GM15510 (cell line): ENCODE measurements around the gene PLEKHF1.

Experiments used
- POLR2A ChIP-seq: IDR thresholded peaks from 3 replicates; pipeline ENCODE4 v1.6.1; 2011; ENCODE audit warnings: borderline replicate concordance; ENCODE audit not compliant: insufficient read length; ENCODE audit errors: extremely low read depth

PLEKHF1 gene

DNA sequence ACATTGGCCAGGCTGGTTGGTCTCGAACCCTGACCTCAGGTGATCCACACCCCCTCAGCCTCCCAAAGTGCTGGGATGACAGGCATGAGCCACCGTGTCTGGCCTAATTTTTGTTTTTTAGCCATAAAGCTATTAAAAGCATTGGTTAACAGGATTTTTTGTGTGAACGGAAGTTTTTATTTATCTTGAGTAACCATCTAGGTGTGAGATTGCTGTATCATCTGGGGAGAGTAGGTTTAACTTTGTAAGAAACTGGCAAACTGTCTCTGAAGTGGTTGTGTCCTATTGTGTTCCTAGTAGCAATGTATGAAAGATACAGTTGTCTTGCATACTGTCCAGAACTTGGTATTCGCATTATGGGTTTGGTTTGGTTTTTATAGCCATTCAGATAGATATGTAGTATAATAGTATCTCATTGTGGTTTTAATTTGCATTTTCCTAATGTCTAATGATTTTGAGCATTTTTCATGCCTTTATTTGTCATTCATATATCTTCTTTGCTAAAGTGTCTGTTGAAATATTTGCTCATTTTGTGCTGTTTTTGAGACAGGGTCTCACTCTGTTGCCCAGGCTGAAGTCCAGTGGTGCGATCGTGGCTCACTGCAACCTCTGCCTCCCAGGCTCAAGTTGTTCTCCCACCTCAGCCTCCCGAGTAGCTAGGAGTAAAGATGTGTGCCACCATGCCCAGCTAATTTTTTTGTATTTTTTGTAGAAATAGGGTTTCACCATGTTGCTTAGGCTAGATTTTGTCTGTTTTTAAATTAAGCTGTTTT is 13.5 kb upstream of the PLEKHF1 start:
- TF ChIP-seq POLR2A, result no peak

DNA sequence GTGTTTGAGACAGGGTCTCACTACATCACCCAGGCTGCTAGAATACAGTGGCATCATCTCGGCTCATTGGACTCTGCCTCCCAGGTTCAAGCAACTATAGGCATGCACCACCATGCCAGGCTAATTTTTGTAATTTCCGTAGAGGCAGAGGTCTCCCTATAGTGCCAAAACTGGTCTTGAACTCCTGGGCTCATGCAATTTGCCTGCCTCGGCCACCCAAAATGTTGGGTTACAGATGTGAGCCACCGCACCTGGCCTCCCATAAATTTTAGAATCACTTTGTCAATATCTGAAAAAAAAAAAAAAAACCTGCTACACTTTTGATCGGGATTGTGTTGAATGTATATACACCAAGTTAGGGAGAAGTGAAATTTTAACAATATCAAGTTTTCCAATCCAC is 11.9 kb upstream of the PLEKHF1 start:
- no peak for TF ChIP-seq POLR2A

DNA sequence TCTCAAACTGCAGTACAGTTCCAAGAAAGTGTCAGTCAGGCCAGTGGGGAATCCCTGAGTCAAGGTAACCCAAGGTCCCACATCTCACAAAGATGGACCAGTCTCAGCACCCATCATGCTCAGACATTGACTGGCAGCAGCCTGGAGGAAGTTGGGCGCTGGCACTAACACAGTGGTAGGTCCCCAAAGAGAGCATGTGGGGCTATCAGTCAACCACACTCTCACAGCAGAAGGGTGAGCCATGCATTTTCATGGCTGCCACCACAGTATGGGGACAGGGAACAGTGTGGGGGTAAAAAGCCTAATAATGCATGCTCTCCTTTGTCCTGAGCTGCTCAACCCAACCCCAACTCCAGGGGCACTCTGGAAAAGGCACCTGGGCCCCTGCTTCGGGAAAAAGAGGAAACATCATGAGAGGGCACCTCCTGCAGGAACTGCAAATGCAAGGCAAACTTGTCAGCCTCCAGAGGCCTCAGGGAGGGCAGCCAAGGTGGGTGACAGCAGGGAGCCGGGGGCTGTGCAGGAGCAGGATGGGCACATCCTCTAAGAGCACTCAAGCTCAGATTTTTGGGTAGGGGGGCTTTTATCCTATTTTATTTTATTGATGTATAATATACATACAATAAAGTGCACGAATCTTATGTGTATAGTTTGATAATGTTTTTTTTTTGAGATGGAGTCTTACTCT is 9.5 kb upstream of the PLEKHF1 start:
- no peak for TF ChIP-seq POLR2A

- TF ChIP-seq POLR2A, result no peak
Measured at GRCh38 chr19:29658221-29658991, 6.9 kb upstream of the PLEKHF1 start.

GRCh38 chr19:29660835-29661234 is 4.4 kb upstream of the PLEKHF1 start:
- TF ChIP-seq POLR2A, result no peak

DNA sequence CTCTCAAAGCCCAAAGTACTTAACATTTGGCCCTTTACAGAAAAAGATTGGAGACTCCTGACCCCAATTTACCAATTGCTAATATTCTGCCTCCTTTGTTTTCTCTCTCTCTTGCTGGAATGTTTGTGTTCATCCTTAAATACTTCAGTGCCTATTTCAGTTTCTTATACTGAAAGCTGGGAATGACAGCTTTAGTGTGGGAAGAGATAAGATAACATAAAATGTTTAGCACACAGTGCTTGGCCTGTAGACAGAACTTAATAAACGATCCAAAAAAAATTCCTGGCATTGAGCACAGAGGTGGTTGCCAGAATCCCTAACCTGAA is 3.0 kb upstream of the PLEKHF1 start:
- no peak for TF ChIP-seq POLR2A

DNA sequence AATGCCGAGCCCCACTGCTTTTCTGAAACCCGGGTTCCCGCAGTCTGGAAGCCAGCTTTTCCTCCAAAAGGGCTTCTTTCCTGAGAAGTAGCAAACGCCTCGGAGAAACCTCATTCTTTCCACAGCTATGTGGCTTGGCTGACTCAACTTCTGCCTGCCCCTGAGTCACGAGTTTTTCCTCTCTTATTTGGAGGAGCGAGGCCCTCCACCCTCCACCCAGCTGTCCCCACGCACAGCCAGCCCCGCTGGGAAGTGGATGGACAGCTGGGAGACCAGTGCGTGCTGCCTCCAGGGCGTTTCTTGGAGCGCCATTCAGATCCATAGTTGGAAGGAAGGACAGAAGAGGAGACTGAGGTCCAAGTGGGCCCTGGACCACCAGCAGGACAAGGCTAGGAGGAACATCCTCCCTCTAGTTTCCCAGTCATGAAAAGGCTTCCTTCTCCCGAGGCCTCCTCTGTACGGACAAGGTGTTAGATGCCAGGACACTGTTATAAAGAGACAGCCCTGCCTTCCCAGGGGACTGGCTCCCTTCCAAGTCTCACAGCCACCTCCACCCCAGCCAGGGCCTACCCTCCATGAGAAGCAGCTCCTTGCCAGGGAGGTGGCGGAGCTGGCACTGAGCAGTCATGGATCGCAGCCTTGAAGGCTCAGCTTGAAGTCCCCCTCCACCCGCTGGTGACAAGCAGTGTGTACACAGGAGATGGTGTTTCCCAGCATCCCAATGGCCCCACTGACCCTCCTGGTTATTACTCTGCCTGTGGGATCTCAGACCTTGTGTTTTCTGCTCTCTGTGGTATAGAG is 2.5 kb upstream of the PLEKHF1 start:
- no peak for TF ChIP-seq POLR2A

DNA sequence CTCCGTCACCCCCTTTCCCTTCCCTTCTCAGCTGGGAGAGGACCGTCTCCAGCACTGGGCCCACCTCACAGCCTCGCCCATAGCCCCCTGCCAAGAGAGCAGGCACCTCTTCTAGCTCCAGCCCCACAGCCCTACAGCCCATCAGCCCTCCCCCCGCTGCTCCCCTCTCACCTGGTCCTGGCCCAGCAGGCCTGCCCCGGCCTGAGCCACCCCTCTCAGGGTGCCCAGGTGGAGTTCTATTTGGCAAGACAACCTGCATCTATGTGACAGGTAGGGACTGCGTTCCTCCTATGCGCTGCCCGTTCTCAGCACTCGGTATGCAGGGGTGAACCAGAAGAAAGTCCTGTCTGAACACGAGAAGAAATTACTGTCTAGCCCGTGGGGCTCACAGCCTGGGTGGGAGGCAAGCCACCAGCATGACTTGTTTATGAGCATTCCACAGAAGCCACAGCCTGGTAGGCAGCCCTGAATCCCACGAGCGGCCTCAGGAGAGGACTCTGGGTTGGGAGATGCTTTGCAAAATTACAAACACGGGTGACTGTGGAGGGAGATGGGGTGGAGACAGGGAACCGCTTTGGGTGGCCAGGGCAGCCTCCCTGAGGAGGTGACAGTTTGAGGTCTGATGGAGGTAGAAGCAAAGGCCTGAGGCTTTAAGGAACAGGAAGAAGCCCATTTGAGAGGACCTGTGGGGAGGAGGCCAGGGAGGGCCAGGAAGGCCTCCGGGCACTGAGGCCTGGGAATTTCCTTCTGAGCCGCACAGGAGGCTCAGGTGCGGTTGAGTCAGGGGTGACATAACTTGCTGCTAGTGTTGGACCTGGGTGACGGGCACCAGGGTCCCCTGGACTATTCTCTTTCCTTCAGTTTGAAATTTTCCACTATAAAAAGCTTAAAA is 1.2 kb upstream of the PLEKHF1 start:
- TF ChIP-seq POLR2A, result no peak

- no peak for TF ChIP-seq POLR2A
Measured at GRCh38 chr19:29664753-29665214, 477 bp upstream of the PLEKHF1 start.

- no peak for TF ChIP-seq POLR2A
Measured at GRCh38 chr19:29665826-29666577, 741 bp downstream of the PLEKHF1 start.

GRCh38 chr19:29666578-29667386 is 1.5 kb downstream of the PLEKHF1 start:
- TF ChIP-seq POLR2A, result no peak

- no peak for TF ChIP-seq POLR2A
Measured at GRCh38 chr19:29667387-29667783, 2.1 kb downstream of the PLEKHF1 start.

DNA sequence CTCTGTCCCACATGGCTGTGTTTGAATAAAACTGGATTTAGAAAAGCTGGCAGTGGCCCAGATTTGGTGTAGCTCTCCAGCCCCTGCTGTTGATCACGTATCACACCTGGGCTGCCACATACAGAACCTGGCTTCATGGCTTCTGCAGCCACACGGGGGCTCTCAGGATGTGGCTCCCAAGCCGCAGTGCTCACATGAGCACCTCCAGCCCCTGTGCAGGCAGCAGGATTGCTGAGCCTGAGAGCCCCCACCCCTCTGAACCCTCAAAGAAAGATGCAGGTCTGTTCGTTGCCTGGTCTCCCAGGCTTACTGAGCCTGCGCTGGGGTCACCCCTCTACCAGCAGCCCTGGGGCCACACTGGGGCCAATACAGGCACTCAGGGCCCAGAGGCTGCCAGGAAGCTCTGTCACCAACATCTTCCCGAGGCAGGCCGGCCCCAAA is 2.7 kb downstream of the PLEKHF1 start:
- no peak for TF ChIP-seq POLR2A
